ENCODE measurements around the gene TMEM130. TPM values are rescaled to one million over a fixed set of nuclear protein-coding genes. Genes with fewer than 3 reads are reported as not detected.

Gene TMEM130
- total RNA-seq, 3 donors from 2014 or later, result 0.88 to 1.3 TPM; not detected in 1

DNA sequence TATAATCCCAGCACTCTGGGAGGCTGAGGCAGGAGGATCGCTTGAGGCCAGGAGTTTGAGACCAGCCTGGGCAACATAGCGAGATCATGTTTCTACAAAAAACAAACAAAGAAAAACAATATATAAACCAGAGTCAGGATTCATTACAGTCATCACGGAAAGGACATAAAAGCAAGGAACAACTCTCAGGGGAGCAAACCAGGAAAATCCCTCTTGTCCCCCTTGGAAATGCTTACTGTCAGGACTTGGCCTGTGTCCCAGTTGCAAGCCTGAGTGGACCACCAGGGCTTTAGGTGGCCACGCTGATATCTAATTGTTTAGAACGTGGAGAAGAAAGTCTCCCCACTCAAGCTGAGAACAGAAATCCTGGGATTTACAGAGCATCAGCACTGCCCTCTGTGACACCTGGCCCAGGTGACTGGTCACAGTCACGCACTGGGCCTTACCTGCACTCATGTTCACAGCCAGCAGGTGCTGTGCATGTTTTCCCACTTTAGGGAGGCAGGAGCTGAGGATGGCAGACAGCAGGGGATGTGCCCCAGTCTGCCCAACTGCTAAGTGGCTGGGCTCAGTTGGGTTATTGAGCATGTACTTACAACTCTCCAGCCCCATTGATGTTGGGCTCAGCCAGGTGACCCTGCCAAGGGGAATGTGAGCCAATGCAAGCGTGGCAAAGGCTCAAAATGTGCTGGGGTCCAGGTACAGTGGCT, 60.9 kb downstream of the TMEM130 start:
- no peak overlapping the region for H3K27ac ChIP-seq
- TF ChIP-seq POLR2AphosphoS5 (IDR thresholded peaks at IDR 0.05), result no peak
- no peak for TF ChIP-seq POLR2A (IDR thresholded peaks at IDR 0.05)
- no peak for TF ChIP-seq CTCF (IDR thresholded peaks at IDR 0.05)
- H3K9me3 ChIP-seq, result peaks cover 0 to 10% of the 10 kb centered on the region in 2 donors
- intact Hi-C loops (cut with DNase I; ENCODE audit: low total_unique reads), result no loop called here
- H3K4me1 ChIP-seq, result no peaks in the 10 kb centered on the region
- no peak for DNase-seq (ENCODE audit: low spot score in 2 of 2)
- H3K36me3 ChIP-seq, result no peaks in the 10 kb centered on the region
- H3K4me3 ChIP-seq, result no peak overlapping the region
- no peaks in the 10 kb centered on the region for H3K27me3 ChIP-seq

DNA sequence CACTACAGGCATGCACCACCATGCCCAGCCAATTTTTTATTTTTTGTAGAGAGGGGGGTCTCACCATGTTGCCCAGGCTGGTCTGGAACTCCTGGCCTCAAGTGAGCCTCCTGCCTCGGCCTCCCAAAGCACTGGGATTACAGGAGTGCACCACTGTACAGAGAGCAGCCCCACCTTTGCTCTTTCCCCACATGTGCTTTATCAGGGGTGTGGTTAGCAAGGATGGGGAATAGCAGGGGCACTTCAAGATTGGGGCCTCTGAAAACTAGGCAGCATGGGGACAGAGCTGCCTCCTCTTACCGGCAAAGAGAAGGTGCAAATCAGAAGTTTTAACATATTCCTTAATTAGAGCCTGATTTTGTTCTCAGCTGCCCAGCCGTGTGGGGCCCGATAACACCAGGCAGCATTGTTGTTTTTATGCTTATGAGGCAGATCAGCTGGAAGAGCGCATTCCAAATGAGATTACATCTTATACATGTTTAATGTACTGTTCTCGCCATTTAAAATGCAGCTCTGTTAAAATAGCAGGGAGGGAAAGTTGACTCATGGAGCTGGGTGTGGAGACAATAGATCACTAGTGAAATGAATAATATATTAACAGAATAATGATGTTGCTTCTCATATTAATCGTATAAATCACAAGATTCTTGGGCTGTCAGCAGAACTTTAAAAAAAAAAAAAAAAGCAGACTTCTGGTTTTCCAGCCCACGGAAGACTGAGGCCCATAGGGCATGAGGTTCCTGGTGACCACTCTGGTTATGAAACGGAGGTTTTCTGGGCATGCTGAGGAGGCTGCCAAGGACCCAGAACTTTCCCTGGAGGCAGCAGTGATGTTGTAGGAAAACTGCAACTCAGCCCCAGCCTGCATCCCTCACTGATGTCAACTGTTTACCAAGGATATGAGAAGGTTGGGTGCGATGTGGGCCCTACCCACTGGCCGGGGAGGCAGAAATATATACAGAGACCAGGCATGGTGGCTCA, 62.5 kb downstream of the TMEM130 start:
- Histone ChIP-seq H3K27ac (no peak overlapping the region), H3K27me3 (no peaks in the 10 kb centered on the region), H3K4me3 (no peak overlapping the region), H3K4me1 (no peaks in the 10 kb centered on the region), H3K9me3 (peaks cover 0 to 10% of the 10 kb centered on the region in 2 donors), H3K36me3 (no peaks in the 10 kb centered on the region)
- no peak for DNase-seq (ENCODE audit: low spot score in 2 of 2)
- intact Hi-C loops (cut with DNase I; ENCODE audit: low total_unique reads), result no loop called here
- TF ChIP-seq CTCF (IDR thresholded peaks at IDR 0.05) (no peak), POLR2AphosphoS5 (IDR thresholded peaks at IDR 0.05) (no peak), POLR2A (IDR thresholded peaks at IDR 0.05) (no peak)

- peaks cover 11 to 19% of the 10 kb centered on the region in 2 donors for H3K9me3 ChIP-seq
- intact Hi-C loops (cut with DNase I; ENCODE audit: low total_unique reads), result no loop called here
- H3K27ac ChIP-seq, result no peak overlapping the region
- no peak for DNase-seq (ENCODE audit: low spot score in 2 of 2)
- no peak overlapping the region for H3K4me3 ChIP-seq
- TF ChIP-seq POLR2AphosphoS5 (IDR thresholded peaks at IDR 0.05) (no peak), CTCF (IDR thresholded peaks at IDR 0.05) (no peak), POLR2A (IDR thresholded peaks at IDR 0.05) (no peak)
- no peaks in the 10 kb centered on the region for H3K36me3 ChIP-seq
- no peaks in the 10 kb centered on the region for H3K4me1 ChIP-seq
- no peaks in the 10 kb centered on the region for H3K27me3 ChIP-seq
These were observed 63.6 kb downstream of the TMEM130 start for GRCh38 chr7:98805956-98806838.

GRCh38 chr7:98802781-98803110, 67.1 kb downstream of the TMEM130 start:
- no peak overlapping the region for H3K4me3 ChIP-seq
- no peaks in the 10 kb centered on the region for H3K36me3 ChIP-seq
- TF ChIP-seq POLR2AphosphoS5 (IDR thresholded peaks at IDR 0.05) (no peak), POLR2A (IDR thresholded peaks at IDR 0.05) (no peak), CTCF (IDR thresholded peaks at IDR 0.05) (no peak)
- no peaks in the 10 kb centered on the region for H3K27me3 ChIP-seq
- intact Hi-C loops (cut with DNase I; ENCODE audit: low total_unique reads), result no loop called here
- no peaks in the 10 kb centered on the region for H3K4me1 ChIP-seq
- DNase-seq (ENCODE audit: low spot score in 2 of 2), result no peak
- H3K27ac ChIP-seq, result no peak overlapping the region
- H3K9me3 ChIP-seq, result peaks cover 20 to 25% of the 10 kb centered on the region in 2 donors

Measured in breast epithelium (tissue), 4 donors.